Activated CD4-positive, alpha-beta T cell treated with anti-CD3 and anti-CD28 coated beads for 36 hours (primary cell): ENCODE results near the gene KCNG2. TPM values are rescaled to one million over a fixed set of nuclear protein-coding genes. Genes with fewer than 3 reads are reported as not detected.

Experiments
- ATAC-seq: fragments of 200-7000 bp; cut with Tn5 transposase; one replicate; pipeline ENCODE4 v1.10.0; 2021; ENCODE audit warnings: mild to moderate bottlenecking, moderate library complexity
- CTCF ChIA-PET: fragments of 350-600 bp; sonication (Branson Sonifier 250); formaldehyde crosslinking; loops from one replicate; lab custom pipeline; 2021; ENCODE audit warnings: antibody characterized with exemption; lab: Charles Lee
- POLR2A ChIA-PET: fragments of 350-600 bp; sonication (Branson Sonifier 250); formaldehyde crosslinking; loops from one replicate; lab custom pipeline; 2021; ENCODE audit warnings: antibody characterized with exemption, inconsistent platforms; lab: Charles Lee
- DNase-seq: peaks from one replicate; pipeline ENCODE4 v3.0.0-alpha.2; 2020
- H3K27ac Mint-ChIP-seq: one replicate; pipeline ENCODE4 v1.8.0; 2021; ENCODE audit warnings: mixed read lengths
- H3K27me3 Mint-ChIP-seq: one replicate; pipeline ENCODE4 v1.8.0; 2021; ENCODE audit warnings: mixed read lengths
- H3K36me3 Mint-ChIP-seq: one replicate; pipeline ENCODE4 v1.8.0; 2021; ENCODE audit warnings: low read depth, mixed read lengths
- H3K4me1 Mint-ChIP-seq: one replicate; pipeline ENCODE4 v1.8.0; 2021; ENCODE audit warnings: mixed read lengths
- H3K4me3 Mint-ChIP-seq: one replicate; pipeline ENCODE4 v1.8.0; 2021; ENCODE audit warnings: mild to moderate bottlenecking, moderate library complexity, mixed read lengths
- H3K9me3 Mint-ChIP-seq: one replicate; pipeline ENCODE4 v1.8.0; 2021; ENCODE audit warnings: low read depth, mixed read lengths
- intact Hi-C, 2 experiments: fragments of 100-400 bp; cut with DNase I in 1 of 2; cut with micrococcal nuclease in 1 of 2; formaldehyde crosslinking; loops; one replicate each; pipeline versions ENCODE4 v1.14.2 to v1.15.1; 2022 to 2024; cut with DNase I, micrococcal nuclease
- total RNA-seq, 2 experiments: library from RNA; stranded (reverse); gene quantifications; one replicate each; pipeline ENCODE4 v1.2.3, GENCODE V29; 2021

Gene KCNG2
- total RNA-seq, 2 experiments from 2014 or later = not detected

DNA sequence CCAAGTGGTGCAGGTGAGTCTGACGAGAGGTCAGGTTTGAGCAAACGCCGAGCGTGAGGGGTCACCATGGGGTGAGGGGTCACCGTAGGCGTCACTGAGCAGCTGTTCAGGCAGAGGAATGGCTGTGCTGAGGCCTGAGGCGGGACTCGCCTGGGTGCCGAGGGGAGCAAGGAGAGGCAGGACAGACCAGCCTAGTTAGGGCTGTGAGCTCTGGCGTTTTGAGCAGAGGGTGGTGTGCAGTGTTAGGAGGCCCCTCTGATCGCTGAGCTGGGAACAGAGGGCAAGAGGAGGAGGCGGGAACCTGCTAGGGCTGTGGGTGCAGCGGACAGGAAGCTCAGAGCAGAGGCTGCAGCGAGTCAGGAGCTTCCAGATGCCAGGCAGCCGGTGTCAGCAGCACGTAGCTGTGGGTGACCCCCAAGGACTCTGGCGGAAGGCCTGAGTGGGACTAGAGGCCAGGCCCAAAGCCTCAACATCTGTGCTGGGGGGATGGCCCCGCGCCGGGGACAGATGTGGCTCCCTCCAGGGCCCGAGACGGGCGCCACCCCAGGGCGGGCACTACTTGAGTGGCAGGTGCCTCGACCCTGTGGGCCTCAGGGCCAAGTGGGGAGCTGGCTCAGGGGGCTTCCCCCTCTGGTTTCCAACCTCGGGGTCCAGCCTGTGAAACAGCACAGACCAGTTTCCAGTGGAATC is 55.7 kb downstream of the KCNG2 start:
- Mint-ChIP-seq H3K4me3 (no peak overlapping the region), H3K36me3 (no peaks in the 10 kb centered on the region), H3K27me3 (peaks cover 8% of the 10 kb centered on the region), H3K4me1 (peaks cover 3% of the 10 kb centered on the region), H3K9me3 (no peaks in the 10 kb centered on the region), H3K27ac (no peak overlapping the region)
- CTCF ChIA-PET = no interaction called here
- no peak for ATAC-seq
- intact Hi-C loops = no loop called here
- POLR2A ChIA-PET = no interaction called here
- DNase-seq = peak; percentile 3

GRCh38 chr18:79853993-79854364 is 56.2 kb downstream of the KCNG2 start:
- Mint-ChIP-seq H3K27ac (no peak overlapping the region), H3K36me3 (no peaks in the 10 kb centered on the region), H3K9me3 (no peaks in the 10 kb centered on the region), H3K4me3 (no peak overlapping the region), H3K27me3 (peaks cover 8% of the 10 kb centered on the region), H3K4me1 (peaks cover 3% of the 10 kb centered on the region)
- intact Hi-C loops = no loop called here
- DNase-seq (peak; percentile 1), ATAC-seq (no peak)
- ChIA-PET POLR2A (no interaction called here), CTCF (no interaction called here)

- Mint-ChIP-seq H3K4me1 (peaks cover 3% of the 10 kb centered on the region), H3K27me3 (peaks cover 8% of the 10 kb centered on the region), H3K4me3 (no peak overlapping the region), H3K36me3 (no peaks in the 10 kb centered on the region), H3K27ac (no peak overlapping the region), H3K9me3 (no peaks in the 10 kb centered on the region)
- DNase-seq = peak; percentile 3
- intact Hi-C loops = no loop called here
- ChIA-PET POLR2A (no interaction called here), CTCF (no interaction called here)
- ATAC-seq = no peak
Observed at GRCh38 chr18:79855147-79855933, 57.6 kb downstream of the KCNG2 start.

GRCh38 chr18:79856119-79857007 is 58.6 kb downstream of the KCNG2 start:
- H3K27me3 Mint-ChIP-seq = peaks cover 8% of the 10 kb centered on the region
- DNase-seq (peak; percentile 45), ATAC-seq (peak; percentile 53)
- intact Hi-C loops = no loop called here
- H3K9me3 Mint-ChIP-seq = no peaks in the 10 kb centered on the region
- peaks cover 3% of the 10 kb centered on the region for H3K4me1 Mint-ChIP-seq
- H3K27ac Mint-ChIP-seq = no peak overlapping the region
- ChIA-PET CTCF (interaction anchor here (1.0 kb wide), 1 partner anchor 90 kb away, joined by 3 read pairs; no protein-coding TSS in a partner anchor), POLR2A (no interaction called here)
- no peaks in the 10 kb centered on the region for H3K36me3 Mint-ChIP-seq
- no peak overlapping the region for H3K4me3 Mint-ChIP-seq

DNA sequence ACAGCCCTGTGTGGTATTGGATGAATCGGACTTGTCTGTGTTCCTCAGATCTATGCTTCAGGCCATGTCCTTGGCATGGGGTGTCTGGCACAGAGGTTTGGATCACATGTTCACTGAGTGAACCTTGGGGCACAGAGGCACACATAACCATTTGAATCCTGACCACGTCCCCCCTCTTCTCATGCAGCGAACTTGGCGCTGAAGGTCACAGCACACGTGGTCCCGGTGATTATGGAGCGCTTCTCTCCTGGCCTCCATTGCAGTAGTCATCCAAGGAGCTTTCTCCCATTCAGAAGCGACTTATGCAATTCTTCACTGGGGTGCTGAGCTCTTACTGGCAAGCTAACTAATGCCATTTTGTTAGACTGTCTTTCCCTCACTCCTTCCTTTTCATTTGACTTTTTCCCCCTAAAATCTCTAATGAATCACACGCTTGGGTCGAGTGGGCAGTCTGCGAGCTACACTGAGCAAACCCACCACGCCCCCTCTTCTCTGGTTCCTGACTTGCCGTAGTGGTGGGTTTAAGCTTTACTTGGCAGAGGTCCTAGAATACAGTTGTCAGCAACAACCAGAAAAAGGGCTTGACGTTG is 59.4 kb downstream of the KCNG2 start:
- ATAC-seq (no peak), DNase-seq (no peak)
- intact Hi-C loops = no loop called here
- Mint-ChIP-seq H3K9me3 (peaks cover 5% of the 10 kb centered on the region), H3K4me3 (no peak overlapping the region), H3K4me1 (peaks cover 3% of the 10 kb centered on the region), H3K36me3 (no peaks in the 10 kb centered on the region), H3K27me3 (peaks cover 8% of the 10 kb centered on the region), H3K27ac (no peak overlapping the region)
- POLR2A ChIA-PET = no interaction called here
- CTCF ChIA-PET = interaction anchor here (1.0 kb wide), 1 partner anchor 89 kb away, joined by 3 read pairs; no protein-coding TSS in a partner anchor

- CTCF ChIA-PET = interaction anchor here (1.0 kb wide), 1 partner anchor 83 kb away, joined by 3 read pairs; no protein-coding TSS in a partner anchor
- peaks cover 10% of the 10 kb centered on the region for H3K27me3 Mint-ChIP-seq
Observed at GRCh38 chr18:79859314-79859713, 61.6 kb downstream of the KCNG2 start.

GRCh38 chr18:79861687-79862086 is 63.9 kb downstream of the KCNG2 start:
- Mint-ChIP-seq H3K4me1 (peaks cover 3% of the 10 kb centered on the region), H3K27me3 (peaks cover 2% of the 10 kb centered on the region), H3K27ac (no peak overlapping the region), H3K36me3 (no peaks in the 10 kb centered on the region), H3K4me3 (no peak overlapping the region), H3K9me3 (peaks cover 7% of the 10 kb centered on the region)
- POLR2A ChIA-PET = no interaction called here
- intact Hi-C loops = no loop called here
- ATAC-seq = no peak
- DNase-seq = no peak
- CTCF ChIA-PET = no interaction called here

More at GRCh38 chr18:79859314-79859713, 61.6 kb downstream of the KCNG2 start:
- Mint-ChIP-seq H3K27ac (no peak overlapping the region), H3K9me3 (peaks cover 7% of the 10 kb centered on the region), H3K4me3 (no peak overlapping the region), H3K4me1 (peaks cover 3% of the 10 kb centered on the region), H3K36me3 (no peaks in the 10 kb centered on the region)
- DNase-seq (no peak), ATAC-seq (no peak)
- POLR2A ChIA-PET = no interaction called here
- intact Hi-C loops = no loop called here

DNA sequence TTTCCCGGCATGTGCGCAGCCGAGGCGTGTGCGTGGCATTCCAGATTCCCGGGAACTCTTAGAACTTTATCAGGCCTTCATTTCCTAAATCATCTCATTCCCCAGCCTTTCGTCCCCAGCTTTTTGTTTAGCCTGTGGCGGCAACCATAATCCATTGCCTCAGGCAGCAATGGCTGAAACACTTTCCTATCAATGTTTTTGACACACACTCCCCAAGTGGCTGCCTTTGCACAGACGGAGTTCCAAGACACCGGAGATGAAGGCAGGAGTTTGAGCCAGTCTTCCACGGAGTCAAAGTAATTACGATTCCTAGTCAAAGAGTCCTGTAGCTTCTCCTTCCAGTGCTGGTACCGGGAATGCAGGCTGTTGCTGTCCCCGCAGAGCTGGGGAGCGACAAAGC is 64.8 kb downstream of the KCNG2 start:
- ATAC-seq (no peak), DNase-seq (peak; percentile 1)
- Mint-ChIP-seq H3K27me3 (peaks cover 2% of the 10 kb centered on the region), H3K27ac (no peak overlapping the region), H3K36me3 (no peaks in the 10 kb centered on the region), H3K4me1 (no peaks in the 10 kb centered on the region), H3K9me3 (peaks cover 7% of the 10 kb centered on the region), H3K4me3 (no peak overlapping the region)
- CTCF ChIA-PET = interaction anchor here (0.8 kb wide), 1 partner anchor 22 kb away, joined by 3 read pairs; no protein-coding TSS in a partner anchor
- POLR2A ChIA-PET = no interaction called here
- intact Hi-C loops = no loop called here

GRCh38 chr18:79863161-79864005 is 65.6 kb downstream of the KCNG2 start:
- no peaks in the 10 kb centered on the region for H3K4me1 Mint-ChIP-seq
- DNase-seq (peak; percentile 2), ATAC-seq (no peak)
- POLR2A ChIA-PET = no interaction called here
- H3K36me3 Mint-ChIP-seq = no peaks in the 10 kb centered on the region
- H3K9me3 Mint-ChIP-seq = peaks cover 7% of the 10 kb centered on the region
- intact Hi-C loops = no loop called here
- H3K4me3 Mint-ChIP-seq = no peak overlapping the region
- no peak overlapping the region for H3K27ac Mint-ChIP-seq
- CTCF ChIA-PET = interaction anchor here (0.8 kb wide), 1 partner anchor 23 kb away, joined by 3 read pairs; no protein-coding TSS in a partner anchor
- peaks cover 2% of the 10 kb centered on the region for H3K27me3 Mint-ChIP-seq

DNA sequence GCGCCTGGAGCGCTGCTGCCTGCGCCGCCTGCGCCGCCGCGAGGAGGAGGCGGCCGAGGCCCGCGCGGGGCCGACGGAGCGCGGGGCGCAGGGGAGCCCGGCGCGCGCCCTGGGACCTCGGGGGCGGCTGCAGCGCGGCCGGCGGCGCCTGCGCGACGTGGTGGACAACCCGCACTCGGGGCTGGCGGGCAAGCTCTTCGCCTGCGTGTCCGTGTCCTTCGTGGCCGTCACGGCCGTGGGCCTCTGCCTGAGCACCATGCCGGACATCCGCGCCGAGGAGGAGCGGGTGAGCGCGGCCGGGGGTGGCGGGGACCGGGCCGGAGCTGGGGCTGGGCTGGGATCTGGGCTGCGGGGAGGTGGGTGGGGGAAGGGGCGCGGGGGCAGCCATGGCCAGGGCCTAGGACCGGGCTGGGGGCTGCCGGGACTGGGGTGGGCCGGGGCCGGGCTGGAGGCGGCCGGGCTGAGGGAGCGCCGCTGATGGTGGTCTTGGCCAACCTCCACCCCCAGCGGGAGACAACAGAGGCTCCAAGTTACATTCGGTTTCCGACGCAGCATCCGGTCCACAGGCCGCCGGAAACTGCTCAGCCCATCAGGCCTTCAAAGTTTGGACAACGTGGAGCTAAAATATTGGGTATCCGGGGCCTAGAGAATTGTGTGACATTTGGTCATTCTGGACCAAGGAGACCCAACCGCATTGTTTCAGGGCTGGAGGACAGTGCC is 66.4 kb downstream of the KCNG2 start:
- Mint-ChIP-seq H3K27me3 (peaks cover 2% of the 10 kb centered on the region), H3K36me3 (no peaks in the 10 kb centered on the region), H3K4me1 (no peaks in the 10 kb centered on the region), H3K9me3 (peaks cover 7% of the 10 kb centered on the region), H3K4me3 (no peak overlapping the region), H3K27ac (no peak overlapping the region)
- ChIA-PET POLR2A (no interaction called here), CTCF (no interaction called here)
- ATAC-seq (no peak), DNase-seq (peak; percentile 1)
- intact Hi-C loops = no loop called here
